Ecto neural progenitor cell (in vitro differentiated cells): Measurements from ENCODE around the gene AGBL3.
A peak's percentile ranks its signal among the peaks of the same experiment; 100 is the strongest.
"Not testable (repeated sequence)": the region's sequence is repeated elsewhere in the genome, so short reads cannot be mapped to it uniquely, and the experiment has no call there.

ENCODE experiments used
- DNase-seq: peaks from one replicate; pipeline ENCODE4 v3.0.0-alpha.2; 2018; ENCODE audit warnings: low spot score

Gene AGBL3

GRCh38 chr7:135168489-135169140, 182.3 kb downstream of the AGBL3 start:
- no peak for DNase-seq

GRCh38 chr7:135169141-135169963, 183.0 kb downstream of the AGBL3 start:
- DNase-seq = no peak

- no peak for DNase-seq
These were observed 183.6 kb downstream of the AGBL3 start for GRCh38 chr7:135169964-135170273.

- DNase-seq = peak; percentile 91
These were observed 184.1 kb downstream of the AGBL3 start, which contains the start of gene CYREN for GRCh38 chr7:135170274-135170997. Gene CYREN (minus strand): TSS chr7:135170707. CDS start chr7:135168922, 1,785 bp downstream.

- not testable (repeated sequence) for DNase-seq
These were observed 184.7 kb downstream of the AGBL3 start for GRCh38 chr7:135170998-135171481.

- peak; percentile 63 for DNase-seq
These were observed 185.4 kb downstream of the AGBL3 start for GRCh38 chr7:135171581-135172291.

- not testable (repeated sequence) for DNase-seq
These were observed 187.6 kb downstream of the AGBL3 start for GRCh38 chr7:135173916-135174315.

GRCh38 chr7:135174941-135175340, 188.6 kb downstream of the AGBL3 start:
- DNase-seq = no peak

GRCh38 chr7:135175931-135176330, 189.6 kb downstream of the AGBL3 start:
- no peak for DNase-seq

- DNase-seq = no peak
These were observed 190.9 kb downstream of the AGBL3 start for GRCh38 chr7:135177028-135177696.

- no peak for DNase-seq
These were observed 192.1 kb downstream of the AGBL3 start for GRCh38 chr7:135178364-135178763.

GRCh38 chr7:135179321-135179925, 193.1 kb downstream of the AGBL3 start:
- no peak for DNase-seq

GRCh38 chr7:135180122-135180521, 193.8 kb downstream of the AGBL3 start:
- no peak for DNase-seq

- no peak for DNase-seq
These were observed 195.1 kb downstream of the AGBL3 start for GRCh38 chr7:135181261-135181928.

GRCh38 chr7:135181929-135182678, 195.8 kb downstream of the AGBL3 start:
- DNase-seq = no peak

GRCh38 chr7:135183478-135183877, 197.2 kb downstream of the AGBL3 start:
- no peak for DNase-seq

GRCh38 chr7:135184254-135184841, 198.0 kb downstream of the AGBL3 start:
- DNase-seq = no peak
